Stimulated activated naive B cell treated with anti-CD40 and anti-IgM and Interleukin-4, amounts not matched to agents 10 μg/mL and 1 μg/mL and 100 μg/mL, for 72 hours (primary cell): Measurements from ENCODE around the gene DNMT1.

Experiments
- ATAC-seq, 2 donors: fragments of 150-1000 bp; cut with Tn5 transposase; replicated peaks; 2 replicates each; pipeline ENCODE4 v1.10.0; 2021; ENCODE audit warnings: moderate library complexity in 1 of 2
- DNase-seq: peaks from one replicate; pipeline ENCODE4 v3.0.0; 2021
- H3K27ac Mint-ChIP-seq: one replicate; pipeline ENCODE4 v1.8.0; 2022; ENCODE audit warnings: mild to moderate bottlenecking, mixed read lengths
- H3K27me3 Mint-ChIP-seq, 2 donors: one replicate each; pipeline ENCODE4 v1.8.0; 2022; ENCODE audit warnings: mixed read lengths in 2 of 2
- H3K36me3 Mint-ChIP-seq, 2 donors: one replicate each; pipeline ENCODE4 v1.8.0; 2022; ENCODE audit warnings: mixed read lengths in 2 of 2, mild to moderate bottlenecking in 1 of 2
- H3K4me1 Mint-ChIP-seq, 2 donors: one replicate each; pipeline ENCODE4 v1.8.0; 2022; ENCODE audit warnings: mixed read lengths in 2 of 2, mild to moderate bottlenecking in 1 of 2
- H3K4me3 Mint-ChIP-seq, 2 donors: one replicate each; pipeline ENCODE4 v1.8.0; 2022; ENCODE audit warnings: mild to moderate bottlenecking in 2 of 2, mixed read lengths in 2 of 2, moderate library complexity in 1 of 2
- H3K9me3 Mint-ChIP-seq, 2 donors: one replicate each; pipeline ENCODE4 v1.8.0; 2022; ENCODE audit warnings: mixed read lengths in 2 of 2, mild to moderate bottlenecking in 1 of 2

DNMT1 gene

DNA sequence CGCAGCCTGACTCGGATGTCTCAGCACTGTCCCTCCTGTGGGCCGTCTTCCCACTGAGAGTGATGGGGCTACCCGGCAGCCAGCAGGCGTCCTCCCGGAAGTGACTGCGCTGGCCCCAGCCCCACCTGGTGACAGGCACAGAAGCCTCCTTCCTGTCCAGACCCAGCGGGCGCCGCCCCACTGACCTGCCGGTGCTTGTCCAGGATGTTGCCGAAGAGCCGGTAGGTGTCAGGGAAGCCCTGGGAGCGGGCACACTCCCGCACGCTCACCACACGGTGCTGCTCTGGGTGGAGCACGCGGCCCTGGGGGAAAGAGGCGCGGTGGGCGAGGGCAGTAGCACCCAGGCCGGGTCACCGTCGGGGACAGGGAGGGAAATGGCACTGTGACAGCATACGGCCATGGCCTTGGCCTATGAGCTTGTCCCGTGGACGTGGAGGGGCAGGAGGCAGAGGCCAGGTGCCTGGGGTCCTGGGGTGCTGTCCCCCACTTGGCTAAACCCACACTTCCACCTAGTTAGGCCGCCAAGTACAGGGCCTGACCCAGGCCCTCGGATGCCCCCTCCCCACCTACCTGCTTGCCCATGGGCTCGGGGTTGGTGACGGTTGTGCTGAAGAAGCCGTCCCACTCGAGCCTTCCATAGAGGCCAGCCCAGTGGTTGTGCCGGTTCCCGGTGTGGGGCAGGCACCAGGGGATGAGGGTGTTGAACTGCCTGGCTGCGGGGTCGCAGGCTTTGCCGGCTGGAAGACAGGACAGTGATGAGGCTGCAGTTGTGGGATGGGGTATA, 59.0 kb downstream of the DNMT1 start:
- peaks cover 7 to 15% of the 10 kb centered on the region in 2 donors for H3K4me1 Mint-ChIP-seq
- DNase-seq, result no peak
- peak overlapping the region; percentile 59 for H3K27ac Mint-ChIP-seq
- peaks cover 48 to 78% of the 10 kb centered on the region in 2 donors for H3K36me3 Mint-ChIP-seq
- H3K4me3 Mint-ChIP-seq, result peak overlapping the region in 1 of 2 donors; percentile 47
- peak in 1 of 2 donors; percentile 5 for ATAC-seq
- H3K27me3 Mint-ChIP-seq, result no peaks in the 10 kb centered on the region
- H3K9me3 Mint-ChIP-seq, result peaks cover 0 to 3% of the 10 kb centered on the region in 2 donors

DNA sequence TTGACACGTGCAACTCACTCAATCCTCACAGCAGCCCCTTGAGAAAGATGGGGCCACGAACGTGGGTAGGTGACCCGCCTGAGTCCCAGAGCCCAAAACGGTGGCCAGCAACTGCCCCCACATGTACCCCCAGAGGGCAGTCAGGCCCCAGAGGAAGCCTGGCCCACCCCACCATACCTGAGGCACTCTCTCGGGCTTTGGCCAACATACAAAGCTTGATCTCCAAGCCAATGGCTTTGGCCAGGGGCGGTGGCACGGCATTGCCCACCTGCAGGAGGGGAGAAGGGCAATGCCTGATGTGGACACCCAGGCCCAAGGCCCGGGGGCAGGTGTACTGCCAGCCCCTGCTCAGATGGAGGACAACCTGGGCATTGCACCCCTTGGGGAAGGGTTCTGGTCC, 60.7 kb downstream of the DNMT1 start:
- ATAC-seq, result no peak
- no peaks in the 10 kb centered on the region for H3K27me3 Mint-ChIP-seq
- H3K36me3 Mint-ChIP-seq, result peaks cover 40 to 68% of the 10 kb centered on the region in 2 donors
- H3K9me3 Mint-ChIP-seq, result peaks cover 0 to 3% of the 10 kb centered on the region in 2 donors
- peaks cover 7 to 11% of the 10 kb centered on the region in 2 donors for H3K4me1 Mint-ChIP-seq
- no peak overlapping the region for H3K4me3 Mint-ChIP-seq
- no peak overlapping the region for H3K27ac Mint-ChIP-seq
- no peak for DNase-seq

DNA sequence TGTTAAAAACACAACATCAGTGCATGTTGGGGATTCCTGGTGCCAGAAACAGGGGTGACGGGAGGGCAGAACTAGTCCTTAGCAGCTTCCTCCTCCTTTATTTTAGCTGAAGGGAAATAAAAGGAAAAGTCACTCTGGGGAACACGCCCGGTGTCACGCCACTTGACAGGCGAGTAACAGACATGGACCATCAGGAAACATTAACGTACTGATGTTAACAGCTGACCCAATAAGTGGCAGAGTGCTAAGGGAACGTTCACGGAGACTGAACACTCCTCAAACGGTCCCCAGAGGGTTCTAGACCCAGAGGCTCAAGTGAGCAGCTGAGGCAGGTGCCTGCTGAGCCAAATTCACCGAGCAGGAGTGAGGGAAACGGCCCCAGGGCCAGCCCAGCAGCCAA, 61.2 kb downstream of the DNMT1 start:
- ATAC-seq (no peak), DNase-seq (no peak)
- Mint-ChIP-seq H3K4me1 (peaks cover 7 to 11% of the 10 kb centered on the region in 2 donors), H3K27me3 (no peaks in the 10 kb centered on the region), H3K9me3 (peaks cover 0 to 3% of the 10 kb centered on the region in 2 donors), H3K36me3 (peaks cover 37 to 64% of the 10 kb centered on the region in 2 donors), H3K27ac (peak overlapping the region; percentile 20), H3K4me3 (no peak overlapping the region)

DNA sequence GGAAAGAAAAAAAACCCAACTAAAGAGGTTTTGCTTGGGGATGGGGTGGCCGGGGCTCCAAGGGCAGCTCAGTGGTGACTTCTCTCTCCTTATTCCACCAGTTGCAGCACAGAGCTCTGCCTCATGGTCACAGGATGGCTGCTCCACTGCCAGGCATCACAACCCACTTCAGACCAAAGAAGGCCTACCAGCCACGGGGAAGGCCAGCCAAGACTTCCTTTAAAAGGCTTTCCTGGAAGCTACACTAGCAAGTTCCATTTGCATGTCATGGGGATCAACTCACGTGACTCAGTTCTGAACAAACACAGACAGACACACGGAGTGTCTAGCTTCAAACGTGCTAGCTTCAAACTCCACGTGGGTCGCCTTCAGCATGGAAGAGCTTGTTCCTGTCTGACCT, 61.8 kb downstream of the DNMT1 start:
- H3K36me3 Mint-ChIP-seq, result peaks cover 40 to 63% of the 10 kb centered on the region in 2 donors
- H3K4me1 Mint-ChIP-seq, result peaks cover 8 to 11% of the 10 kb centered on the region in 2 donors
- no peak for ATAC-seq
- no peak overlapping the region for H3K4me3 Mint-ChIP-seq
- no peak overlapping the region for H3K27ac Mint-ChIP-seq
- no peaks in the 10 kb centered on the region for H3K27me3 Mint-ChIP-seq
- H3K9me3 Mint-ChIP-seq, result peaks cover 0 to 3% of the 10 kb centered on the region in 2 donors
- DNase-seq, result no peak

DNA sequence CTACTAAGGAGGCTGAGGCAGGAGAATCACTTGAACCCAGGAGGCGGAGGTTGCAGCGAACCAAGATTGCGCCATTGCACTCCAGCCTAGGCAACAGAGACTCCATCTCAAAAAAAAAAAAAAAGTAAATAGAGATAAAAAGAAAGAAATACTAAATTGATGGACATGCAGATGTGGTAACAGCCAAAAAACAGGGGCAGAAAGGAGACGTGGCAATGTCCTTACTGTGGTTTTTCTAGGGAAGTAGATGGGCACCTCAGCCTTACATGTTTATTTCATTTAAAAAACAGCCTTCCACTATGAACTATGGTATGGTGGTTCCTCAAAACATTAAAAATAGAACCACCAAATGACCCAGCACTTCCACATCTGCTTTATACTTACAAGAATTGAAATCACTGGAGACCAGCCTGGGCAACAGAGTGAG, 68.5 kb downstream of the DNMT1 start:
- ATAC-seq, result peak; percentile 95 to 96

DNA sequence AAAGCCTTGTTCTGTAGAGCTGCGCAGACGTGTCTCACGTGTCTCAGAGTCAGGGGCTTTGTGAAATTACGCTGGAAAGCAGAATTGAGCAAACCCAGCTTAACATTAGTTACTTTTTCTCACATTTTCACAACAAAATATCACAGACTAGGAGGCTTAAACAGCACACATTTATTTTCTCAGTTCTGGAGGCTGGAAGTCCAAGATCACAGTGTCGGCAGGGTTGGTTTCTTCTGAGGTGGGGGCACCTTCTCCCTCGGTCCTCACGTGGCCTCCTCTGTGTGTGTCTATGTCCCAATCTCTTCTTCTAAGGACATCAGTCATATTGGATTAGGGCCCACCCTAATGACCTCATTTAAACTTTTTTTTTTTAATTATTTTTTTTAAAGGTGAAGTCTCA, 70.3 kb downstream of the DNMT1 start:
- H3K9me3 Mint-ChIP-seq, result peaks cover 0 to 1% of the 10 kb centered on the region in 2 donors
- DNase-seq, result no peak
- H3K27me3 Mint-ChIP-seq, result no peaks in the 10 kb centered on the region
- H3K36me3 Mint-ChIP-seq, result peaks cover 16 to 24% of the 10 kb centered on the region in 2 donors
- peaks cover 18 to 44% of the 10 kb centered on the region in 2 donors for H3K4me1 Mint-ChIP-seq
- ATAC-seq, result no peak
- peak overlapping the region; percentile 76 for H3K27ac Mint-ChIP-seq
- no peak overlapping the region for H3K4me3 Mint-ChIP-seq

More for the DNA sequence above, 68.5 kb downstream of the DNMT1 start:
- Mint-ChIP-seq H3K4me3 (no peak overlapping the region), H3K27ac (peak overlapping the region; percentile 90), H3K9me3 (peaks cover 0 to 1% of the 10 kb centered on the region in 2 donors), H3K27me3 (no peaks in the 10 kb centered on the region), H3K36me3 (peaks cover 15 to 21% of the 10 kb centered on the region in 2 donors), H3K4me1 (peaks cover 13 to 34% of the 10 kb centered on the region in 2 donors)
- no peak for DNase-seq

DNA sequence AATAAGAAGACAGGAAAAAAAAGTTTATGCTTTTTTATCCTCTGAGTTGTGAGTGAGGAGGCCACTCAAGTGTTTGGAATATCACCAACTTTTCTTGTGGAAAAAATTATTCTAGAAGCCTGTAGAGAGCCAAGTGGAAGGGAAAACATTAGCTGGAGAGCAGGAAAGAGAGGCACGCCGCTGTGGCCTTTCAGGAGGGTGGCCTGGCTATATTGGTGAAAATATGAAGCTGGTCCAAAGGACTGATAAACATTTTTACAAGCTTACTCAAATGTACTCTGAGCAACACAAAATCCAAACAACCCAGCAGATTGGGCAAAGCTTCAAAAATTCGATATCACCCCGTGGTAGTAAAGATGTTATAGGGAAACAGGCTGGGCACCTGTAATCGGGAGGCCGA, 72.7 kb downstream of the DNMT1 start:
- DNase-seq (no peak), ATAC-seq (no peak)
- Mint-ChIP-seq H3K4me3 (peak overlapping the region in 1 of 2 donors; percentile 30), H3K9me3 (peaks cover 0 to 1% of the 10 kb centered on the region in 2 donors), H3K36me3 (peaks cover 26 to 32% of the 10 kb centered on the region in 2 donors), H3K27me3 (no peaks in the 10 kb centered on the region), H3K27ac (no peak overlapping the region), H3K4me1 (peaks cover 25 to 60% of the 10 kb centered on the region in 2 donors)

DNA sequence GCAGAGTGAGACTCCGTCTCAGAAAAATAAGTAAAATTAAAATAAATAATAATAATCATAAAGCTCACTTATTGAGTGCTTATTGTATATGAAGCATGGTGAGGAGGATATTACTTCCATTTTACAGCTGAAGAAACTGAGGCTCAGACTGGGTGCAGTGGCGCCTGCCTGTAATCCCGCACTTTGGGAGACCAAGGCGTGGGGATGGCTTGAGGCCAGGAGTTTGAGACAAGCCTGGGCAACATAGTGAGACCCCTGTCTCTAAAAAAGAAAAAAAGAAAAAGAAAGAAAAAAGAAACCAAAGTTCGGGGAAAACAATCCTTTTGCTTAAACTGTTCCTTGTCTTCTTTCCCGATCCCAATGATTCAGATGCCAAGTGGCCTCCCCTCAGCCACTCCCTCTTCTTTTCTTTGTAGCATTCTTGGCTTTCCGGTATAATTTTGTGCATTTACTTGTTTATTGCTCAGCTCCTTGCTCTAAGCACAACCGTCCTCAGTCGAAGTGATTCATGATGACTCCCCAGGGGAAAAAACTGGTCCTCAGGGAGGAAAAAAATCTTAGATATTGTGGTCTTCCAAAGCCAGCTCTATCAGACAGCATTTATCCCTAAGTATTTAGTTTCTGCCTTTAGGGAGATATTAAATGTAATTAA, 74.1 kb downstream of the DNMT1 start:
- Mint-ChIP-seq H3K4me1 (peaks cover 34 to 73% of the 10 kb centered on the region in 2 donors), H3K27ac (no peak overlapping the region), H3K27me3 (no peaks in the 10 kb centered on the region), H3K4me3 (no peak overlapping the region), H3K9me3 (peaks cover 0 to 1% of the 10 kb centered on the region in 2 donors), H3K36me3 (peaks cover 39 to 43% of the 10 kb centered on the region in 2 donors)
- ATAC-seq, result no peak
- no peak for DNase-seq

DNA sequence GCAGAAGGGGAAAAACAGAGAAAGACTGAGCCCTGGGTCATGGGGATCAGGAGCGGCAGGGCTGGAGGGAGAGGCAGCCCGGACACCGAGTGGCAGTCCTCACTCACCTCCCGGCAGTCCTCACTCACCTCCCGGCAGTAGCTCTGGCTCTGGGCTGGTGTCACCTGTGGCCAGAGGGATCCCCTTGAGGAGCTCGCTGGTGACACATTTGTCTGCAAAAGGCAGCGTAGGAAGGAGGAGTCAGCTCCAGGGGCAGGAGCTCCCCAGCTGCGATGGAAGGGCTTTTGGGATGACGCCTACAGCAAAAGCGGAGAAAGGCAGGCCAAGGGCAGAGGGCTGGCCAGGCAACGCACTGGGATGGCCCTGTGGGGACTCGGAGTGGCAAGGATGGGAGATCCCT, 75.8 kb downstream of the DNMT1 start:
- H3K27me3 Mint-ChIP-seq, result peaks cover 0 to 1% of the 10 kb centered on the region in 2 donors
- H3K9me3 Mint-ChIP-seq, result peaks cover 0 to 2% of the 10 kb centered on the region in 2 donors
- DNase-seq (no peak), ATAC-seq (no peak)
- peaks cover 39 to 80% of the 10 kb centered on the region in 2 donors for H3K4me1 Mint-ChIP-seq
- peak overlapping the region; percentile 96 to 97 for H3K4me3 Mint-ChIP-seq
- peak overlapping the region; percentile 96 for H3K27ac Mint-ChIP-seq
- peaks cover 48 to 53% of the 10 kb centered on the region in 2 donors for H3K36me3 Mint-ChIP-seq

DNA sequence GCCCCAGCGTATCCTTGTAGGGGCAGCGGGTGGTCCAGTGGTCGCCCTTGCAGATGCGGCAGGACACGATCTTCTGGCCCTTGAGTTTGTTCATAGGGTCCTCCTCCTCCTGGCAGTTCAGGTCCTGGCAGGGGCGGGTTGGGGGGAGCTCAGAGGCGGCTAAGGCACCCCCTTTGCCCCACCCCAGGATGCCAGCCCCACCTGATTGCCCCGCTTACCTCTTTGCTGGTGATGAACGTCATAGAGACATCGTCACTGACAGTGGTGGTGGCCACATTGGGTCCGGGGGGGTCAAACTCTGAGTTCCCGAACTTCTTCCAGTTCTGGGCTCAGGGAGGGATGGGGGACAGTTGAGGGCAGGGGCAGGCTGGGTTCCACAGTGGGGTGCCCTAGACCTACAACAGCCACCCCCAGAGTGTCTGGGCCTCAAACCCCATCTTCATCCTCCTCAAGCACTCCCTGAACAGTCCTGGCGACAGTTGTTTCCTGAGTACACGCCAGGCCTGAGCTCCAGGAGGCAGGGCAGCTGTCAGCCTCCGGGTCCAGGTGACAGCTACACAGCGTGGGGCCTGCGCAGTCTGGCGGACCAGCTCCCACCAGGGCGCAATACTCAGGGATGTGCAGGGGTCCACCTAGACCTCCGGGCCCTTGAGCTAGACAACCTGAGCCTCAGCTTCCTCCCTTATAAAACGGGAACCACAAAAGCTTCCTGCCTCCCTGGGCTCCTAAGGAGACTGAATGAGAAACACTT, 77.7 kb downstream of the DNMT1 start:
- no peak for ATAC-seq
- DNase-seq, result no peak
- H3K27ac Mint-ChIP-seq, result peak overlapping the region; percentile 96
- peaks cover 0 to 2% of the 10 kb centered on the region in 2 donors for H3K9me3 Mint-ChIP-seq
- H3K36me3 Mint-ChIP-seq, result peaks cover 65 to 67% of the 10 kb centered on the region in 2 donors
- peaks cover 0 to 4% of the 10 kb centered on the region in 2 donors for H3K27me3 Mint-ChIP-seq
- peaks cover 51 to 81% of the 10 kb centered on the region in 2 donors for H3K4me1 Mint-ChIP-seq
- H3K4me3 Mint-ChIP-seq, result peak overlapping the region; percentile 50 to 82

DNA sequence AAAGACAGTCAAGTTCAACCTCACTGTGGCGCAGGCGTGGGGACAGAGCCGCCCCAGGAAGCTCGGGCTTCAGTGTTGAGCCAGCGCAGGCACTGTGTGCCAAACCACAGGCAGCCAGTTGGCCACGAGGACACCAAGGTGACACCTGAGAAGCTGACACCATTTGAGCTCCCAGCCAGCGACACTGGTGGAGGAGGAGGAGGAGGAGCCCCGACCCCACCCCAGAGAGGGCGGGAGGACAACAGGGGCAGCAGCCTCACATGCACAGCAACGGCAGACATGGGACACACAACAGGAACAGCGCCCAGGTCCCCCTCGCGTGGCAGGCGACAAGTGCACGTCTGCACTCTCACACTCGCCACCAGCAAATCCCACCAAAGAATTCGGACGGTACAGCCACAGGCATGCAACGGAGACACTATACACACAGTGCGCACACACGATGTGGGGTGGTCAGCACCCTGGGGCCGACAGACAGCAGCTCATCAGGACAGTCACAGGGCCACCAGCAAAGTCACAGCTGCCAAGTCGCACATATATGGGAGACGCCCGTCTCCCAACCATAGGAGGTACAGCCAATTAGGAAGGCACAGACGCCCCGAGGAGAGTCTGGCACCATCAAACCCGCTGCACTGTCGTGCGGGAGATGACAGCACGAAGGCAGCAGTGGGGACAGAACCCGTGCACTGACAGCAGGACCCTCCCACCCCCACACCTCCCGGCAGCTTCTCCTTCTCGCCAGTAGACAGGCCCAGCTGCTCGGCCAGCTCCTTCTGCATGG, 78.5 kb downstream of the DNMT1 start:
- H3K9me3 Mint-ChIP-seq, result peaks cover 0 to 4% of the 10 kb centered on the region in 2 donors
- no peak for ATAC-seq
- peak overlapping the region; percentile 96 for H3K27ac Mint-ChIP-seq
- H3K4me3 Mint-ChIP-seq, result peak overlapping the region; percentile 63 to 82
- DNase-seq, result no peak
- peaks cover 53 to 84% of the 10 kb centered on the region in 2 donors for H3K4me1 Mint-ChIP-seq
- H3K36me3 Mint-ChIP-seq, result peaks cover 70 to 75% of the 10 kb centered on the region in 2 donors
- peaks cover 0 to 4% of the 10 kb centered on the region in 2 donors for H3K27me3 Mint-ChIP-seq

DNA sequence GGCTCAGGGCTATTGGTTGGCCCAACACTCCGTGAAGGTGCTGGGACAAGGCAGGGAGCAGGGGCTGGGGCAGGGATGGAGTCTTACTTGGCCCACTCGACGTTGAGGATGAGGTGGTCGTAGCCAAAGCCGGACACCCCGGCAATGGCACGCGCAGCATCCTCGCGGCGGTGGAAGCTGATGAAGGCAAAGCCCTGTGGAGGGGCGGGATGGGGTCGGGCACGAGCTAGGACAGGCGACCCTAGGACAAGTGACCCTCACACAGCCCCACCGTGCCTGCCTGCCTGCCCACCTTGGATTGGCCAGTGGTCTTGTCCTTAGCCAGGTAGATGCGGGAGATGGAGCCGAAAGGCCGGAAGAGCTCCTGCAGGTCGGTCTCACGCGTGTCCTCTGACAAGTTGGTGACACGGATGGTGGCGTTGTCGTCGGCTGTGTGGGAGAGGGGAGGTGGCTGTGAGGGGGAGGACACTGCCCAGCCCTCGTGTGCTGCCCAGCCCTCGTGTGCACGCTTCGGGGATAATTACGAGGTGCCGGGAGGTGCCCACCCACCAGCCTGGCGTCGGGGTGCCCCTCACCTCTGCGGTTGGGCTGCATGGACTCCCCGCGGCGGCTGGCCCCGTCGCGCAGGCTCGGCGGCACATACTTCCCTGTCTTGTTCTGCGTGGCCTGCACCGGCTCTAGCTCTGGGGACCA, 79.2 kb downstream of the DNMT1 start:
- ATAC-seq (no peak), DNase-seq (no peak)
- Mint-ChIP-seq H3K4me1 (peaks cover 54 to 86% of the 10 kb centered on the region in 2 donors), H3K27ac (peak overlapping the region; percentile 96), H3K27me3 (peaks cover 0 to 4% of the 10 kb centered on the region in 2 donors), H3K4me3 (peak overlapping the region; percentile 63 to 82), H3K9me3 (peaks cover 0 to 4% of the 10 kb centered on the region in 2 donors), H3K36me3 (peaks cover 77 to 81% of the 10 kb centered on the region in 2 donors)
